ENCODE measurements around the gene RTN4RL1. TPM values are rescaled to one million over a fixed set of nuclear protein-coding genes. Genes with fewer than 3 reads are reported as not detected.

RTN4RL1 gene
- total and polyA plus RNA-seq, 2 of the 13 experiments (the other 11 are each of a cell fraction or from before 2014, with no cell fraction given): 0.01 TPM; not detected in 1

- TF ChIP-seq, protein P1, sequence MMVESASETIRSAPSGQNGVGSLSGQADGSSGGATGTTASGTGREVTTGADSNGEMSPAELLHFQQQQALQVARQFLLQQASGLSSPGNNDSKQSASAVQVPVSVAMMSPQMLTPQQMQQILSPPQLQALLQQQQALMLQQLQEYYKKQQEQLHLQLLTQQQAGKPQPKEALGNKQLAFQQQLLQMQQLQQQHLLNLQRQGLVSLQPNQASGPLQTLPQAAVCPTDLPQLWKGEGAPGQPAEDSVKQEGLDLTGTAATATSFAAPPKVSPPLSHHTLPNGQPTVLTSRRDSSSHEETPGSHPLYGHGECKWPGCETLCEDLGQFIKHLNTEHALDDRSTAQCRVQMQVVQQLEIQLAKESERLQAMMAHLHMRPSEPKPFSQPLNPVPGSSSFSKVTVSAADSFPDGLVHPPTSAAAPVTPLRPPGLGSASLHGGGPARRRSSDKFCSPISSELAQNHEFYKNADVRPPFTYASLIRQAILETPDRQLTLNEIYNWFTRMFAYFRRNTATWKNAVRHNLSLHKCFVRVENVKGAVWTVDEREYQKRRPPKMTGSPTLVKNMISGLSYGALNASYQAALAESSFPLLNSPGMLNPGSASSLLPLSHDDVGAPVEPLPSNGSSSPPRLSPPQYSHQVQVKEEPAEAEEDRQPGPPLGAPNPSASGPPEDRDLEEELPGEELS (CRISPR knock-in tag; IDR thresholded peaks at IDR 0.05): 0 out of 2 replicates have a peak, but pooled peaks have one; percentile 11
- TF ChIP-seq POLR2AphosphoS5 (IDR thresholded peaks at IDR 0.05; ENCODE audit: low read depth, low read length) (peak; percentile 37; the same call in 1 of the 2 replicates), ZNF484 (CRISPR knock-in tag; IDR thresholded peaks at IDR 0.05; ENCODE audit: borderline replicate concordance, low read depth) (no peak), RFXANK (CRISPR knock-in tag; IDR thresholded peaks at IDR 0.05) (0 out of 2 replicates have a peak, but pooled peaks have one; percentile 26), ZNF224 (CRISPR knock-in tag; IDR thresholded peaks at IDR 0.05) (no peak), KAT7 (CRISPR knock-in tag; IDR thresholded peaks at IDR 0.05; ENCODE audit: borderline replicate concordance) (no peak; the same call in 1 of the 2 replicates), RARA (CRISPR knock-in tag; IDR thresholded peaks at IDR 0.05) (no peak), SIN3A (IDR thresholded peaks at IDR 0.05; ENCODE audit: borderline replicate concordance, low read depth, low read length) (no peak), JUND (CRISPR knock-in tag; IDR thresholded peaks at IDR 0.05) (no peak), DR1 (CRISPR knock-in tag; IDR thresholded peaks at IDR 0.05) (no peak), KAT8 (CRISPR knock-in tag; IDR thresholded peaks at IDR 0.05) (no peak), ZNF772 (CRISPR knock-in tag; IDR thresholded peaks at IDR 0.05) (no peak), ZNF33B (CRISPR knock-in tag; IDR thresholded peaks at IDR 0.05) (no peak), ZNF773 (CRISPR knock-in tag; IDR thresholded peaks at IDR 0.05; ENCODE audit: borderline replicate concordance) (no peak), ZNF556 (CRISPR knock-in tag; IDR thresholded peaks at IDR 0.05; ENCODE audit: borderline replicate concordance) (no peak), ZSCAN25 (CRISPR knock-in tag; IDR thresholded peaks at IDR 0.05) (no peak), AHR (CRISPR knock-in tag; IDR thresholded peaks at IDR 0.05) (no peak), ZZZ3 (CRISPR knock-in tag; IDR thresholded peaks at IDR 0.05; ENCODE audit: borderline replicate concordance) (no peak)
- TF ChIP-seq, protein P2, sequence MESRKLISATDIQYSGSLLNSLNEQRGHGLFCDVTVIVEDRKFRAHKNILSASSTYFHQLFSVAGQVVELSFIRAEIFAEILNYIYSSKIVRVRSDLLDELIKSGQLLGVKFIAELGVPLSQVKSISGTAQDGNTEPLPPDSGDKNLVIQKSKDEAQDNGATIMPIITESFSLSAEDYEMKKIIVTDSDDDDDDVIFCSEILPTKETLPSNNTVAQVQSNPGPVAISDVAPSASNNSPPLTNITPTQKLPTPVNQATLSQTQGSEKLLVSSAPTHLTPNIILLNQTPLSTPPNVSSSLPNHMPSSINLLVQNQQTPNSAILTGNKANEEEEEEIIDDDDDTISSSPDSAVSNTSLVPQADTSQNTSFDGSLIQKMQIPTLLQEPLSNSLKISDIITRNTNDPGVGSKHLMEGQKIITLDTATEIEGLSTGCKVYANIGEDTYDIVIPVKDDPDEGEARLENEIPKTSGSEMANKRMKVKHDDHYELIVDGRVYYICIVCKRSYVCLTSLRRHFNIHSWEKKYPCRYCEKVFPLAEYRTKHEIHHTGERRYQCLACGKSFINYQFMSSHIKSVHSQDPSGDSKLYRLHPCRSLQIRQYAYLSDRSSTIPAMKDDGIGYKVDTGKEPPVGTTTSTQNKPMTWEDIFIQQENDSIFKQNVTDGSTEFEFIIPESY (CRISPR knock-in tag; IDR thresholded peaks at IDR 0.05): no peak
- TF ChIP-seq, protein P3, sequence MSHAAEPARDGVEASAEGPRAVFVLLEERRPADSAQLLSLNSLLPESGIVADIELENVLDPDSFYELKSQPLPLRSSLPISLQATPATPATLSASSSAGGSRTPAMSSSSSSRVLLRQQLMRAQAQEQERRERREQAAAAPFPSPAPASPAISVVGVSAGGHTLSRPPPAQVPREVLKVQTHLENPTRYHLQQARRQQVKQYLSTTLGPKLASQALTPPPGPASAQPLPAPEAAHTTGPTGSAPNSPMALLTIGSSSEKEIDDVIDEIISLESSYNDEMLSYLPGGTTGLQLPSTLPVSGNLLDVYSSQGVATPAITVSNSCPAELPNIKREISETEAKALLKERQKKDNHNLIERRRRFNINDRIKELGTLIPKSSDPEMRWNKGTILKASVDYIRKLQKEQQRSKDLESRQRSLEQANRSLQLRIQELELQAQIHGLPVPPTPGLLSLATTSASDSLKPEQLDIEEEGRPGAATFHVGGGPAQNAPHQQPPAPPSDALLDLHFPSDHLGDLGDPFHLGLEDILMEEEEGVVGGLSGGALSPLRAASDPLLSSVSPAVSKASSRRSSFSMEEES (CRISPR knock-in tag; IDR thresholded peaks at IDR 0.05): 0 out of 2 replicates have a peak, but pooled peaks have one; percentile 19
- TF ChIP-seq, protein P4, sequence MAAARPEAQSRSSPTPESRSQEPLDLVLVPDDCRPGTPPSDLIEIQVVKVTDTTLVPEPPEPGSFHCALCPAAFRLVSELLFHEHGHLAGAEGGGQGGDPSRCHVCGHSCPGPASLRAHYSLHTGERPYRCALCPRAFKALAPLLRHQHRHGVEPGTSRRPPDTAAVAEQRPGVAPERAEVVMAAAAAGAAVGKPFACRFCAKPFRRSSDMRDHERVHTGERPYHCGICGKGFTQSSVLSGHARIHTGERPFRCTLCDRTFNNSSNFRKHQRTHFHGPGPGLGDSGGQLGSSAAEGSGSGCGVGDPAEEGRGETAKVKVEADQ (CRISPR knock-in tag; IDR thresholded peaks at IDR 0.05; ENCODE audit: borderline replicate concordance): no peak
- TF ChIP-seq, protein P5, sequence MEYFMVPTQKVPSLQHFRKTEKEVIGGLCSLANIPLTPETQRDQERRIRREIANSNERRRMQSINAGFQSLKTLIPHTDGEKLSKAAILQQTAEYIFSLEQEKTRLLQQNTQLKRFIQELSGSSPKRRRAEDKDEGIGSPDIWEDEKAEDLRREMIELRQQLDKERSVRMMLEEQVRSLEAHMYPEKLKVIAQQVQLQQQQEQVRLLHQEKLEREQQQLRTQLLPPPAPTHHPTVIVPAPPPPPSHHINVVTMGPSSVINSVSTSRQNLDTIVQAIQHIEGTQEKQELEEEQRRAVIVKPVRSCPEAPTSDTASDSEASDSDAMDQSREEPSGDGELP (IDR thresholded peaks at IDR 0.05; ENCODE audit: borderline replicate concordance, low read depth): no peak
- TF ChIP-seq, protein P6, sequence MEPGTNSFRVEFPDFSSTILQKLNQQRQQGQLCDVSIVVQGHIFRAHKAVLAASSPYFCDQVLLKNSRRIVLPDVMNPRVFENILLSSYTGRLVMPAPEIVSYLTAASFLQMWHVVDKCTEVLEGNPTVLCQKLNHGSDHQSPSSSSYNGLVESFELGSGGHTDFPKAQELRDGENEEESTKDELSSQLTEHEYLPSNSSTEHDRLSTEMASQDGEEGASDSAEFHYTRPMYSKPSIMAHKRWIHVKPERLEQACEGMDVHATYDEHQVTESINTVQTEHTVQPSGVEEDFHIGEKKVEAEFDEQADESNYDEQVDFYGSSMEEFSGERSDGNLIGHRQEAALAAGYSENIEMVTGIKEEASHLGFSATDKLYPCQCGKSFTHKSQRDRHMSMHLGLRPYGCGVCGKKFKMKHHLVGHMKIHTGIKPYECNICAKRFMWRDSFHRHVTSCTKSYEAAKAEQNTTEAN (CRISPR knock-in tag; conservative IDR thresholded peaks at IDR 0.05): no peak
Observed at GRCh38 chr17:1995321-1995892, 29.7 kb downstream of the RTN4RL1 start (continued).

Measured in HepG2 (cell line).